Ovary (tissue), 9 donors: Measurements from ENCODE around the gene ERI3. TPM values are rescaled to one million over a fixed set of nuclear protein-coding genes. Genes with fewer than 3 reads are reported as not detected.

ENCODE experiments used
- DNase-seq, 5 donors: peaks; one replicate each; pipeline ENCODE4 v3.0.0-alpha.2; 2019 to 2020
- H3K27ac ChIP-seq, 2 donors: fragments of 200-600 bp; one replicate each; pipeline versions ENCODE4 v1.5.1 to v1.8.0; 2019 to 2022
- H3K27me3 ChIP-seq: fragments of 200-600 bp; one replicate; pipeline ENCODE4 v1.8.0; 2022
- H3K36me3 ChIP-seq: fragments of 200-600 bp; sonication (generic); one replicate; pipeline ENCODE4 v1.5.1; 2019
- H3K4me1 ChIP-seq: one replicate; pipeline ENCODE4 v1.8.1; 2013; ENCODE audit warnings: mild to moderate bottlenecking, moderate library complexity; ENCODE audit not compliant: insufficient read depth
- H3K4me3 ChIP-seq: fragments of 200-600 bp; sonication (generic); one replicate; pipeline ENCODE4 v1.5.1; 2017
- H3K9me3 ChIP-seq, 2 donors: fragments of 200-600 bp in 1 of 2; sonication (generic) in 1 of 2; one replicate each; pipeline versions ENCODE4 v1.5.1 to v1.8.1; 2013 to 2019; ENCODE audit warnings: mild to moderate bottlenecking in 1 of 2, moderate library complexity in 1 of 2
- CTCF ChIP-seq, 3 donors: fragments of 450-650 bp in 2 of 3; fragments of 200-600 bp in 1 of 3; IDR thresholded peaks; one replicate each; pipeline versions ENCODE4 v1.5.1 to v1.8.0; 2016 to 2022; ENCODE audit warnings: antibody characterized with exemption in 3 of 3, mild to moderate bottlenecking in 1 of 3
- EP300 ChIP-seq: sonication (generic); formaldehyde crosslinking; IDR thresholded peaks from one replicate; pipeline ENCODE4 v1.6.1; 2017; ENCODE audit warnings: antibody characterized with exemption
- POLR2A ChIP-seq: fragments of 450-650 bp; IDR thresholded peaks from one replicate; pipeline ENCODE4 v1.6.1; 2017; ENCODE audit warnings: antibody characterized with exemption, mild to moderate bottlenecking, moderate library complexity
- WGBS, 3 donors: extraction: QIAGEN DNeasy Blood & Tissue Kit in 1 of 3; methylation state at CpG; one replicate each; pipeline versions ENCODE4 v1.1.5 to v1.1.7; 2013 to 2017; 5-methylcytosine and 5-hydroxymethylcytosine counted together
- intact Hi-C, 4 donors: fragments of 100-400 bp; cut with DNase I; formaldehyde crosslinking; loops; one replicate each; pipeline versions ENCODE4 v1.11.0 to v1.15.1; 2022 to 2023
- polyA plus RNA-seq, 2 donors: library from polyadenylated mRNA; stranded (reverse); fragments of 200-250 nt in 1 of 2; fragments of 350-450 nt in 1 of 2; fragmentation: Illumina TruSeq in 1 of 2; extraction: RNeasy Lipid Tissue Mini Kit (QIAGEN cat#74804) in 1 of 2; gene quantifications; one replicate each; pipeline ENCODE4 v1.2.3, GENCODE V29; 2013 to 2014
- total RNA-seq, 7 donors: library from RNA; depleted of rRNA in 2 of 7; stranded (reverse); fragments of >200 nt in 2 of 7; fragmentation: NEBNext Ultra II Directional in 3 of 7; extraction: Animal tissue kit (Norgen Biotek cat#: 25700) in 3 of 7; gene quantifications; one replicate each; pipeline versions ENCODE4 v1.1.0 to v1.2.4, GENCODE V29; 2016 to 2023
- donor health status: DM: no; HTN: no; CAD: no; lungs with moderate emphysema.
- donor health status: DM: no; HTN: no; CAD: no.
- donor health status: Bipolar disorder and iron deficiency.
- donor health status: DM: yes; HTN: yes; CAD: no.
- donor health status: DM: no; HTN: no; CAD: no.
- donor health status: DM: yes; HTN: yes; CAD: no.

Gene ERI3
- total and polyA plus RNA-seq, 9 donors: 35.4 to 67.0 (median 48.9) TPM

GRCh38 chr1:44273560-44274350 lies 81.3 kb downstream of the ERI3 start:
- H3K27me3 ChIP-seq: no peaks in the 10 kb centered on the region
- H3K27ac ChIP-seq: no peak overlapping the region
- H3K36me3 ChIP-seq: no peaks in the 10 kb centered on the region
- TF ChIP-seq CTCF (IDR thresholded peaks at IDR 0.05) (no peak), POLR2A (no peak), EP300 (no peak)
- intact Hi-C loops: no loop called here
- H3K4me1 ChIP-seq: no peaks in the 10 kb centered on the region
- H3K4me3 ChIP-seq: no peak overlapping the region
- WGBS, 3 donors: 96 to 98% (median 97%) methylated on average over 6 of the region's 6 CpGs
- no peaks in the 10 kb centered on the region for H3K9me3 ChIP-seq
- no peak for DNase-seq

GRCh38 chr1:44272992-44273391 lies 82.1 kb downstream of the ERI3 start:
- no peak for DNase-seq
- Histone ChIP-seq H3K4me3 (no peak overlapping the region), H3K27ac (no peak overlapping the region), H3K4me1 (no peaks in the 10 kb centered on the region), H3K9me3 (no peaks in the 10 kb centered on the region), H3K36me3 (no peaks in the 10 kb centered on the region), H3K27me3 (no peaks in the 10 kb centered on the region)
- no peak for TF ChIP-seq CTCF (IDR thresholded peaks at IDR 0.05)
- TF ChIP-seq POLR2A: no peak
- no peak for TF ChIP-seq EP300
- intact Hi-C loops: no loop called here
- 94 to 97% (median 95%) methylated on average over 3 of the region's 3 CpGs for WGBS, 3 donors

GRCh38 chr1:44271646-44272045 lies 83.4 kb downstream of the ERI3 start:
- H3K9me3 ChIP-seq: no peaks in the 10 kb centered on the region
- 95 to 97% (median 97%) methylated on average over 3 of the region's 3 CpGs for WGBS, 3 donors
- H3K27ac ChIP-seq: no peak overlapping the region
- TF ChIP-seq POLR2A: no peak
- no peak for TF ChIP-seq EP300
- no peaks in the 10 kb centered on the region for H3K36me3 ChIP-seq
- intact Hi-C loops: no loop called here
- no peak for DNase-seq
- no peaks in the 10 kb centered on the region for H3K4me1 ChIP-seq
- no peak overlapping the region for H3K4me3 ChIP-seq
- H3K27me3 ChIP-seq: no peaks in the 10 kb centered on the region

- WGBS, 3 donors: 74 to 79% (median 77%) methylated on average over 6 of the region's 6 CpGs
- intact Hi-C loops: no loop called here
- DNase-seq: no peak
- Histone ChIP-seq H3K36me3 (no peaks in the 10 kb centered on the region), H3K27ac (no peak overlapping the region), H3K4me3 (no peak overlapping the region), H3K4me1 (no peaks in the 10 kb centered on the region), H3K27me3 (no peaks in the 10 kb centered on the region), H3K9me3 (no peaks in the 10 kb centered on the region)
- TF ChIP-seq EP300 (no peak), CTCF (IDR thresholded peaks at IDR 0.05) (no peak), POLR2A (no peak)
These were observed 84.1 kb downstream of the ERI3 start for GRCh38 chr1:44270686-44271628.
